K562 (cell line): Measurements from ENCODE around the gene MGAT4B.

Experiments
- CEBPB ChIP-seq: fragments of 450-650 bp; IDR thresholded peaks from 2 replicates; pipeline ENCODE4 v1.6.1; 2016; ENCODE audit warnings: missing genetic modification characterization, missing compliant biosample characterization
- CHD7 ChIP-seq: fragments of 200-600 bp; sonication (generic); IDR thresholded peaks from one replicate; pipeline ENCODE4 v1.6.1; 2012; ENCODE audit warnings: mild to moderate bottlenecking, low read depth, low read length, inconsistent platforms
- CREBBP ChIP-seq: IDR thresholded peaks from one replicate; pipeline ENCODE4 v1.6.1; 2012; ENCODE audit warnings: low read depth, mild to moderate bottlenecking, control low read depth, inconsistent platforms, low read length
- HDAC1 ChIP-seq, 2 experiments: fragments of 450-650 bp; IDR thresholded peaks; 2 replicates each; pipeline ENCODE4 v1.6.1; 2016 to 2017; ENCODE audit warnings: inconsistent platforms in 1 of 2, mild to moderate bottlenecking in 1 of 2, moderate library complexity in 1 of 2
- NR1H2 ChIP-seq: sonication (generic); formaldehyde crosslinking; IDR thresholded peaks from 2 replicates; pipeline ENCODE4 v1.4.0; 2020; ENCODE audit warnings: mild to moderate bottlenecking, missing genetic modification reagents
- POLR2A ChIP-seq: fragments of 450-650 bp; conservative IDR thresholded peaks from 2 replicates; pipeline ENCODE4 v1.6.1; 2016
- SIN3A ChIP-seq, 2 experiments: fragments of 150-350 bp in 1 of 2; IDR thresholded peaks; 2 replicates each; pipeline ENCODE4 v1.6.1; 2011 to 2016; ENCODE audit warnings: borderline replicate concordance in 2 of 2, low read depth in 2 of 2, low read length in 2 of 2, mild to moderate bottlenecking in 2 of 2, moderate library complexity in 2 of 2; ENCODE audit not compliant: control insufficient read depth in 1 of 2
- ZBTB40 ChIP-seq, 2 experiments: fragments of 450-650 bp in 1 of 2; sonication (generic) in 1 of 2; formaldehyde crosslinking in 1 of 2; IDR thresholded peaks; 2 replicates each; pipeline versions ENCODE4 v1.7.1 to v1.9.0; 2016 to 2022; ENCODE audit warnings: inconsistent platforms in 1 of 2, mild to moderate bottlenecking in 1 of 2, missing genetic modification reagents in 1 of 2
- ZFX ChIP-seq: sonication (generic); formaldehyde crosslinking; IDR thresholded peaks from 2 replicates; pipeline ENCODE4 v1.8.0; 2022; ENCODE audit warnings: mild to moderate bottlenecking, missing genetic modification reagents, moderate library complexity
- ZKSCAN1 ChIP-seq: fragments of 150-350 bp; IDR thresholded peaks from 2 replicates; pipeline ENCODE4 v1.6.1; 2016; ENCODE audit warnings: low read depth, low read length
- ZNF174 ChIP-seq: fragments of 250-450 bp; sonication (Bioruptor Pico); IDR thresholded peaks from 2 replicates; pipeline ENCODE4 v1.4.0; 2020; ENCODE audit warnings: mild to moderate bottlenecking
- TF ChIP-seq, protein P1 (sequence below), 3 experiments: IDR thresholded peaks in 2 of 3; conservative IDR thresholded peaks in 1 of 3; 2 replicates each; pipeline ENCODE4 v1.5.1; 2011 to 2012; ENCODE audit warnings: low read length in 3 of 3, mild to moderate bottlenecking in 3 of 3, control low read depth in 2 of 3, improper control_type of control experiment in 1 of 3, inconsistent platforms in 1 of 3, low read depth in 1 of 3, mixed read lengths in 1 of 3, moderate library complexity in 1 of 3; ENCODE audit not compliant: insufficient read depth in 2 of 3

GRCh38 chr5:179820127-179820482 lies 13.4 kb upstream of the MGAT4B start:
- TF ChIP-seq ZBTB40 (IDR thresholded peaks at IDR 0.05) (no peak), ZBTB40 (CRISPR knock-in tag; IDR thresholded peaks at IDR 0.05) (no peak), CEBPB (tag) (no peak), ZNF174 (CRISPR knock-in tag) (no peak), ZFX (CRISPR knock-in tag) (no peak), HDAC1 (IDR thresholded peaks at IDR 0.05) (no peak), NR1H2 (CRISPR knock-in tag) (no peak), CREBBP (no peak), ZKSCAN1 (no peak), POLR2A (no peak), CHD7 (no peak), SIN3A (IDR thresholded peaks at IDR 0.05; ENCODE audit: borderline replicate concordance in 2 of 2, control insufficient read depth in 1 of 2, low read depth in 2 of 2, low read length in 2 of 2) (no peak; a peak in 1 of 4 replicates)
- TF ChIP-seq, protein P1, sequence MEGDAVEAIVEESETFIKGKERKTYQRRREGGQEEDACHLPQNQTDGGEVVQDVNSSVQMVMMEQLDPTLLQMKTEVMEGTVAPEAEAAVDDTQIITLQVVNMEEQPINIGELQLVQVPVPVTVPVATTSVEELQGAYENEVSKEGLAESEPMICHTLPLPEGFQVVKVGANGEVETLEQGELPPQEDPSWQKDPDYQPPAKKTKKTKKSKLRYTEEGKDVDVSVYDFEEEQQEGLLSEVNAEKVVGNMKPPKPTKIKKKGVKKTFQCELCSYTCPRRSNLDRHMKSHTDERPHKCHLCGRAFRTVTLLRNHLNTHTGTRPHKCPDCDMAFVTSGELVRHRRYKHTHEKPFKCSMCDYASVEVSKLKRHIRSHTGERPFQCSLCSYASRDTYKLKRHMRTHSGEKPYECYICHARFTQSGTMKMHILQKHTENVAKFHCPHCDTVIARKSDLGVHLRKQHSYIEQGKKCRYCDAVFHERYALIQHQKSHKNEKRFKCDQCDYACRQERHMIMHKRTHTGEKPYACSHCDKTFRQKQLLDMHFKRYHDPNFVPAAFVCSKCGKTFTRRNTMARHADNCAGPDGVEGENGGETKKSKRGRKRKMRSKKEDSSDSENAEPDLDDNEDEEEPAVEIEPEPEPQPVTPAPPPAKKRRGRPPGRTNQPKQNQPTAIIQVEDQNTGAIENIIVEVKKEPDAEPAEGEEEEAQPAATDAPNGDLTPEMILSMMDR (IDR thresholded peaks at IDR 0.05 in 2 of 3, conservative IDR thresholded peaks at IDR 0.05 in 1 of 3; ENCODE audit: insufficient read depth in 2 of 3, low read depth in 1 of 3, low read length in 3 of 3) = no peak
